MM.1S (cell line): Measurements from ENCODE around the gene PPM1F.

Source experiments
- DNase-seq: peaks from one replicate; pipeline ENCODE4 v3.0.0-alpha.2; 2015
- H2AFZ ChIP-seq: fragments of 300-600 bp; sonication (generic); 2 replicates; pipeline ENCODE4 v1.6.0; 2016; ENCODE audit warnings: antibody characterized with exemption, low read length
- H3F3A ChIP-seq: fragments of 300-600 bp; sonication (generic); 2 replicates; pipeline ENCODE4 v1.6.1; 2016; ENCODE audit warnings: mild to moderate bottlenecking, antibody characterized with exemption, low read length, moderate library complexity, mixed read lengths; ENCODE audit not compliant: insufficient read depth
- H3K27ac ChIP-seq: fragments of 300-600 bp; sonication (generic); 2 replicates; pipeline ENCODE4 v1.5.1; 2016; ENCODE audit warnings: mild to moderate bottlenecking, low read length
- H3K27me3 ChIP-seq: fragments of 300-600 bp; sonication (generic); replicated peaks from 2 replicates; pipeline ENCODE4 v1.6.0; 2016; ENCODE audit warnings: low read length; ENCODE audit not compliant: insufficient read depth
- H3K36me3 ChIP-seq: fragments of 300-600 bp; sonication (generic); replicated peaks from 2 replicates; pipeline ENCODE4 v1.6.1; 2016; ENCODE audit warnings: mild to moderate bottlenecking, low read length, mixed read lengths; ENCODE audit not compliant: insufficient read depth
- H3K4me1 ChIP-seq: fragments of 300-600 bp; sonication (generic); 2 replicates; pipeline ENCODE4 v1.6.1; 2016; ENCODE audit warnings: low read length, mixed read lengths
- H3K4me2 ChIP-seq: fragments of 300-600 bp; sonication (generic); 2 replicates; pipeline ENCODE4 v1.6.0; 2016; ENCODE audit warnings: low read depth, low read length
- H3K4me3 ChIP-seq: fragments of 300-600 bp; sonication (generic); 2 replicates; pipeline ENCODE4 v1.5.1; 2016; ENCODE audit warnings: low read length, mixed read lengths
- H3K79me2 ChIP-seq: fragments of 300-600 bp; sonication (generic); 2 replicates; pipeline ENCODE4 v1.6.1; 2016; ENCODE audit warnings: mixed run types, low read length, mixed read lengths
- H3K9ac ChIP-seq: fragments of 300-600 bp; sonication (generic); 2 replicates; pipeline ENCODE4 v1.6.1; 2016; ENCODE audit warnings: low read length, mixed read lengths
- H3K9me2 ChIP-seq: fragments of 300-600 bp; sonication (generic); replicated peaks from 2 replicates; pipeline ENCODE4 v1.6.1; 2016; ENCODE audit warnings: mild to moderate bottlenecking, low read length, mixed read lengths; ENCODE audit not compliant: insufficient read depth
- H3K9me3 ChIP-seq: fragments of 300-600 bp; sonication (generic); replicated peaks from 2 replicates; pipeline ENCODE4 v1.6.1; 2016; ENCODE audit warnings: mild to moderate bottlenecking, low read length, mixed read lengths; ENCODE audit not compliant: insufficient read depth
- H4K20me1 ChIP-seq: fragments of 300-600 bp; sonication (generic); 2 replicates; pipeline ENCODE4 v1.6.1; 2016; ENCODE audit warnings: mild to moderate bottlenecking, low read length, moderate library complexity, mixed read lengths; ENCODE audit not compliant: insufficient read depth
- CTCF ChIP-seq: fragments of 300-600 bp; sonication (generic); IDR thresholded peaks from 2 replicates; pipeline ENCODE4 v1.5.1; 2016; ENCODE audit warnings: antibody characterized with exemption, low read length, mixed read lengths
- EZH2 ChIP-seq: fragments of 300-600 bp; sonication (generic); optimal IDR thresholded peaks from 2 replicates; pipeline ENCODE3; 2017; ENCODE audit warnings: low read depth, mild to moderate bottlenecking, antibody characterized with exemption, low read length, mixed read lengths
- EZH2phosphoT487 ChIP-seq: fragments of 300-600 bp; sonication (generic); IDR thresholded peaks from 2 replicates; pipeline ENCODE4 v1.6.1; 2018; ENCODE audit warnings: antibody characterized with exemption, low read length

The PPM1F gene

GRCh38 chr22:21944871-21945270 lies 7.8 kb downstream of the PPM1F start:
- Histone ChIP-seq H3K4me2 (no peak overlapping the region), H3K27ac (no peak overlapping the region), H3K4me3 (no peak overlapping the region), H3F3A (no peaks in the 10 kb centered on the region), H3K9ac (no peak overlapping the region), H3K4me1 (no peaks in the 10 kb centered on the region), H3K79me2 (no peaks in the 10 kb centered on the region), H3K27me3 (no peaks in the 10 kb centered on the region), H2AFZ (no peak overlapping the region), H3K36me3 (no peaks in the 10 kb centered on the region), H3K9me2 (no peaks in the 10 kb centered on the region), H4K20me1 (no peaks in the 10 kb centered on the region), H3K9me3 (no peaks in the 10 kb centered on the region)
- no peak for TF ChIP-seq EZH2phosphoT487
- no peak for TF ChIP-seq CTCF
- TF ChIP-seq EZH2, result no peak
- no peak for DNase-seq

GRCh38 chr22:21943571-21944448 lies 8.8 kb downstream of the PPM1F start:
- Histone ChIP-seq H3K9me2 (no peaks in the 10 kb centered on the region), H3K4me3 (no peak overlapping the region), H2AFZ (no peak overlapping the region), H3K4me1 (no peaks in the 10 kb centered on the region), H3F3A (no peaks in the 10 kb centered on the region), H3K9ac (no peak overlapping the region), H3K36me3 (no peaks in the 10 kb centered on the region), H3K79me2 (no peaks in the 10 kb centered on the region), H3K27me3 (no peaks in the 10 kb centered on the region), H4K20me1 (no peaks in the 10 kb centered on the region), H3K4me2 (no peak overlapping the region), H3K27ac (no peak overlapping the region), H3K9me3 (no peaks in the 10 kb centered on the region)
- TF ChIP-seq CTCF (no peak), EZH2phosphoT487 (no peak), EZH2 (no peak)
- DNase-seq, result no peak

- no peak overlapping the region for H3K4me3 ChIP-seq
- no peaks in the 10 kb centered on the region for H3K27me3 ChIP-seq
- H3K9me3 ChIP-seq, result no peaks in the 10 kb centered on the region
- H3K79me2 ChIP-seq, result no peaks in the 10 kb centered on the region
- no peak overlapping the region for H2AFZ ChIP-seq
- H3K9me2 ChIP-seq, result no peaks in the 10 kb centered on the region
- H3K4me2 ChIP-seq, result no peak overlapping the region
- no peak overlapping the region for H3K9ac ChIP-seq
- H3K27ac ChIP-seq, result no peak overlapping the region
- no peaks in the 10 kb centered on the region for H3F3A ChIP-seq
- TF ChIP-seq CTCF (no peak), EZH2phosphoT487 (no peak)
- H3K36me3 ChIP-seq, result no peaks in the 10 kb centered on the region
- DNase-seq, result no peak
- peaks cover 2% of the 10 kb centered on the region; the same call in 1 of the 2 replicates for H3K4me1 ChIP-seq
- H4K20me1 ChIP-seq, result no peaks in the 10 kb centered on the region
These were observed 10.0 kb downstream of the PPM1F start for GRCh38 chr22:21942407-21943343.
